Hepatocyte (in vitro differentiated cells): ENCODE data around the gene PRSS38. TPM values are rescaled to one million over a fixed set of nuclear protein-coding genes. Genes with fewer than 3 reads are reported as not detected.

Experiments
- DNase-seq: peaks from one replicate; pipeline ENCODE4 v3.0.0-alpha.2; 2016; ENCODE audit warnings: low spot score
- H2AFZ ChIP-seq: fragments of 200-600 bp; sonication (generic); 2 replicates; pipeline ENCODE4 v1.6.0; 2016; ENCODE audit warnings: antibody characterized with exemption, mild to moderate bottlenecking
- H3K27ac ChIP-seq: fragments of 200-600 bp; sonication (generic); 2 replicates; pipeline ENCODE4 v1.5.1; 2016; ENCODE audit warnings: mild to moderate bottlenecking
- H3K27me3 ChIP-seq: fragments of 200-600 bp; sonication (generic); 2 replicates; pipeline ENCODE4 v1.6.1; 2016
- H3K36me3 ChIP-seq: fragments of 200-600 bp; sonication (generic); replicated peaks from 2 replicates; pipeline ENCODE4 v1.5.1; 2016; ENCODE audit warnings: low read depth; ENCODE audit not compliant: insufficient read depth
- H3K4me1 ChIP-seq: fragments of 200-600 bp; sonication (generic); 2 replicates; pipeline ENCODE4 v1.5.1; 2016; ENCODE audit warnings: mild to moderate bottlenecking, moderate library complexity; ENCODE audit not compliant: insufficient read depth
- H3K4me2 ChIP-seq: fragments of 200-600 bp; sonication (generic); 2 replicates; pipeline ENCODE4 v1.6.0; 2016
- H3K4me3 ChIP-seq: fragments of 200-600 bp; sonication (generic); 2 replicates; pipeline ENCODE4 v1.5.1; 2016; ENCODE audit warnings: mild to moderate bottlenecking
- H3K79me2 ChIP-seq: fragments of 200-600 bp; sonication (generic); 2 replicates; pipeline ENCODE4 v1.6.0; 2017; ENCODE audit warnings: mild to moderate bottlenecking
- H3K9me2 ChIP-seq: fragments of 200-600 bp; sonication (generic); replicated peaks from 2 replicates; pipeline ENCODE4 v1.6.0; 2017; ENCODE audit warnings: mild to moderate bottlenecking; ENCODE audit not compliant: insufficient read depth
- H3K9me3 ChIP-seq: fragments of 200-600 bp; sonication (generic); 2 replicates; pipeline ENCODE4 v1.5.1; 2016; ENCODE audit warnings: low read depth, mild to moderate bottlenecking
- H4K20me1 ChIP-seq: fragments of 200-600 bp; sonication (generic); 2 replicates; pipeline ENCODE4 v1.6.0; 2016; ENCODE audit warnings: mild to moderate bottlenecking; ENCODE audit not compliant: insufficient read depth, poor library complexity, severe bottlenecking
- EZH2 ChIP-seq: fragments of 200-600 bp; sonication (generic); IDR thresholded peaks from 2 replicates; pipeline ENCODE4 v1.6.1; 2016; ENCODE audit warnings: antibody characterized with exemption, mild to moderate bottlenecking, borderline replicate concordance
- EZH2phosphoT487 ChIP-seq: fragments of 200-600 bp; sonication (generic); IDR thresholded peaks from one replicate; pipeline ENCODE4 v1.6.1; 2018; ENCODE audit warnings: antibody characterized with exemption, mild to moderate bottlenecking, low read depth, moderate library complexity; ENCODE audit not compliant: unreplicated experiment, severe bottlenecking
- WGBS: methylation state at CpG from one replicate; pipeline ENCODE4 v1.1.6; 2016; ENCODE audit warnings: low lambda C conversion rate; ENCODE audit errors: missing lambda C conversion rate; 5-methylcytosine and 5-hydroxymethylcytosine counted together
- polyA plus RNA-seq: library from polyadenylated mRNA; unstranded; fragments of >200 nt; fragmentation: Nextera tagmentation; extraction: Ambion mirVana; gene quantifications from 2 replicates; pipeline ENCODE4 v1.2.1, GENCODE V29; 2016
- total RNA-seq: library from RNA; depleted of rRNA; stranded (reverse); fragments of >200 nt; gene quantifications from 2 replicates; pipeline ENCODE4 v1.2.3, GENCODE V29; 2014
- TF ChIP-seq, protein P1 (sequence below): fragments of 200-600 bp; sonication (generic); IDR thresholded peaks from 2 replicates; pipeline ENCODE4 v1.5.1; 2016; ENCODE audit warnings: antibody characterized with exemption, mild to moderate bottlenecking; ENCODE audit not compliant: poor library complexity

The PRSS38 gene
- total and polyA plus RNA-seq, 2 experiments from 2014 or later: not detected

DNA sequence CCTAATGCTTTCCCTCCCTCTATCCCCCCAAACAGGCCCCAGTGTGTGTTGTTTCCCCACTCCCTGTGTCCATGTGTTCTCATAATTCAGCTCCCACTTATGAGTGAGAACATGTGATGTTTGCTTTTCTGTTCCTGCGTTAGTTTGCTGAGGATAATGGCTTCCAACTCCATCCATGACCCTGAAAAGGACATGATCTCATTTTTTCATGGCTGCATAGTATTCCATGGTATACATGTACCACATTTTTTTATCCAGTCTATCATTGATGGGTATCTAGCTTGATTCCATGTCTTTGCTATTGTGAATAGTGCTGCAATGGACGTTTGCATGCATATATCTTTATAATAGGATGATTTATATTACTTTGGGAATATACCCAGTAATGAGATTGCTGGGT lies 8.7 kb downstream of the PRSS38 start:
- Histone ChIP-seq H3K4me2 (no peak overlapping the region), H3K4me1 (no peaks in the 10 kb centered on the region), H3K36me3 (no peaks in the 10 kb centered on the region), H4K20me1 (no peaks in the 10 kb centered on the region), H3K79me2 (no peaks in the 10 kb centered on the region), H3K4me3 (no peak overlapping the region), H2AFZ (no peak overlapping the region), H3K27me3 (no peaks in the 10 kb centered on the region), H3K9me2 (no peaks in the 10 kb centered on the region), H3K27ac (no peak overlapping the region), H3K9me3 (no peaks in the 10 kb centered on the region)
- no peak for DNase-seq
- WGBS: 35% methylated on average over 2 of the region's 2 CpGs
- TF ChIP-seq, protein P1, sequence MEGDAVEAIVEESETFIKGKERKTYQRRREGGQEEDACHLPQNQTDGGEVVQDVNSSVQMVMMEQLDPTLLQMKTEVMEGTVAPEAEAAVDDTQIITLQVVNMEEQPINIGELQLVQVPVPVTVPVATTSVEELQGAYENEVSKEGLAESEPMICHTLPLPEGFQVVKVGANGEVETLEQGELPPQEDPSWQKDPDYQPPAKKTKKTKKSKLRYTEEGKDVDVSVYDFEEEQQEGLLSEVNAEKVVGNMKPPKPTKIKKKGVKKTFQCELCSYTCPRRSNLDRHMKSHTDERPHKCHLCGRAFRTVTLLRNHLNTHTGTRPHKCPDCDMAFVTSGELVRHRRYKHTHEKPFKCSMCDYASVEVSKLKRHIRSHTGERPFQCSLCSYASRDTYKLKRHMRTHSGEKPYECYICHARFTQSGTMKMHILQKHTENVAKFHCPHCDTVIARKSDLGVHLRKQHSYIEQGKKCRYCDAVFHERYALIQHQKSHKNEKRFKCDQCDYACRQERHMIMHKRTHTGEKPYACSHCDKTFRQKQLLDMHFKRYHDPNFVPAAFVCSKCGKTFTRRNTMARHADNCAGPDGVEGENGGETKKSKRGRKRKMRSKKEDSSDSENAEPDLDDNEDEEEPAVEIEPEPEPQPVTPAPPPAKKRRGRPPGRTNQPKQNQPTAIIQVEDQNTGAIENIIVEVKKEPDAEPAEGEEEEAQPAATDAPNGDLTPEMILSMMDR: no peak
- TF ChIP-seq EZH2phosphoT487: no peak
- no peak for TF ChIP-seq EZH2

DNA sequence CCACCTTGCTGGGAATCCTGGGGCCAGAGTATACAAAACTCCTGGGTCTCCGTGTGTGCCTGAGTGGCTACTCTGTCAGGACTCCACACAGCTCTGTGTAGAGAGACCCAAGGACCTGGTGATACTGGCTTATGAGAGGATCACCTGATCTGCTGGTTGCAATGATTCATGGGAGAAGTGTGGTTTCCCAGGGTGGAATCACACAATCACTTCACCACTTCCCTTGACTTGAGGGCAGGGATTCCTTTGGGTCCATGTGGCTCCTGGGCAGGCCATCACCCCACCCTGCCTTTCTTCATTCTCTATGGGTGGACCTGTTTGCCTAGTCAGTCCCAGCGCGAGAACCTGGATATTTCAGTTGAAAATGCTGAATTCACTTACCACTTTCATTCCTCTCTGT lies 13.3 kb downstream of the PRSS38 start:
- Histone ChIP-seq H4K20me1 (no peaks in the 10 kb centered on the region), H3K27me3 (no peaks in the 10 kb centered on the region), H3K4me3 (no peak overlapping the region), H2AFZ (no peak overlapping the region), H3K36me3 (no peaks in the 10 kb centered on the region), H3K4me2 (no peak overlapping the region), H3K79me2 (no peaks in the 10 kb centered on the region), H3K4me1 (no peaks in the 10 kb centered on the region), H3K27ac (no peak overlapping the region), H3K9me2 (no peaks in the 10 kb centered on the region), H3K9me3 (no peaks in the 10 kb centered on the region)
- no peak for DNase-seq
- WGBS: 91% methylated on average over 3 of the region's 3 CpGs
- TF ChIP-seq, protein P1: no peak
- TF ChIP-seq EZH2phosphoT487 (no peak), EZH2 (no peak)

DNA sequence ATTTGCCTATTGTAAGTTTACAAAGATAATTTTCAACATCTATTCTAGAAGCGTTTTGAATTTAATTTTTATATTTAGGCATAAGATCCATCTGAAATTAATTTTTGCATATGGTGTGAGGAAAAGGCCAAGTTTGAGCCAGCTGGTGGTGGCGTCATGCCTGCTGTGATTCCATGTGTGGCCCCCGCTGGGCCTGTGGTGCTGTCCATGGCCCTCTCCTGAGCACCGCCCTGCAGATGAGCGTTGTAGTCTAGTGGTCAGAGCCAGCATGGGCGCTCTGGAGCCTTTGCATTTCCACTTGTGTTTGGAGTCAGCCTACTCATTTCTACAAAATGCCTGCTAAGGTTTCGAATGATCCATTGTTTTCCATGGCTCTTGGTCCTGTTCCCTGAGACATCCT lies 22.7 kb downstream of the PRSS38 start:
- Histone ChIP-seq H3K79me2 (no peaks in the 10 kb centered on the region), H3K9me3 (no peaks in the 10 kb centered on the region), H3K27me3 (no peaks in the 10 kb centered on the region), H4K20me1 (no peaks in the 10 kb centered on the region), H2AFZ (no peak overlapping the region), H3K9me2 (no peaks in the 10 kb centered on the region), H3K4me3 (no peak overlapping the region), H3K36me3 (no peaks in the 10 kb centered on the region), H3K27ac (no peak overlapping the region), H3K4me2 (no peak overlapping the region), H3K4me1 (no peaks in the 10 kb centered on the region)
- no peak for DNase-seq
- 93% methylated on average over 7 of the region's 7 CpGs for WGBS
- TF ChIP-seq EZH2 (no peak), EZH2phosphoT487 (no peak)
- TF ChIP-seq, protein P1: no peak

DNA sequence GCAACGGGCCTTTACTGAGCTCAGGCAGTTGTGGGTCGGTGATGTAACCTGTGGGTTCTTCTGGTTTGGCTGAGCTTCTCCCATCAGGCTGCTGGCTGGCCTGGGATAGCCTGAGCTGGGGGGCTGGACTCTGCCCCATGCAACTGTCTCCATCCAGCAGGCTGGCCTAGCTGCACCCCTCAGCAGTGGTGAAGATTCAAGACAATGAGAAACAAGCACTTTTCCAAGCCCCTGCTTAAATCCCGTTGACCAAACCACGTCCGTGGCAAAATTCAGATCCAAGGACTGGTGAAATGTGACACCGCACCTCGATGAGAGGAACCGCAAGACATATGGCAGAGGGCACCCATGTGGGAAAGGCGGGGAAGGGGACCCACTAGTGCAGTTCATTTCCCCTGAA lies 25.6 kb downstream of the PRSS38 start:
- Histone ChIP-seq H3K4me3 (no peak overlapping the region), H3K9me3 (no peaks in the 10 kb centered on the region), H3K79me2 (no peaks in the 10 kb centered on the region), H3K27ac (no peak overlapping the region), H3K9me2 (no peaks in the 10 kb centered on the region), H3K36me3 (no peaks in the 10 kb centered on the region), H3K4me2 (no peak overlapping the region), H3K4me1 (no peaks in the 10 kb centered on the region), H3K27me3 (no peaks in the 10 kb centered on the region), H2AFZ (no peak overlapping the region), H4K20me1 (no peaks in the 10 kb centered on the region)
- 65% methylated on average over 9 of the region's 9 CpGs for WGBS
- no peak for DNase-seq
- no peak for TF ChIP-seq EZH2
- TF ChIP-seq, protein P1: no peak
- no peak for TF ChIP-seq EZH2phosphoT487
